ENCODE data around the gene CDH13.

Gene CDH13

DNA sequence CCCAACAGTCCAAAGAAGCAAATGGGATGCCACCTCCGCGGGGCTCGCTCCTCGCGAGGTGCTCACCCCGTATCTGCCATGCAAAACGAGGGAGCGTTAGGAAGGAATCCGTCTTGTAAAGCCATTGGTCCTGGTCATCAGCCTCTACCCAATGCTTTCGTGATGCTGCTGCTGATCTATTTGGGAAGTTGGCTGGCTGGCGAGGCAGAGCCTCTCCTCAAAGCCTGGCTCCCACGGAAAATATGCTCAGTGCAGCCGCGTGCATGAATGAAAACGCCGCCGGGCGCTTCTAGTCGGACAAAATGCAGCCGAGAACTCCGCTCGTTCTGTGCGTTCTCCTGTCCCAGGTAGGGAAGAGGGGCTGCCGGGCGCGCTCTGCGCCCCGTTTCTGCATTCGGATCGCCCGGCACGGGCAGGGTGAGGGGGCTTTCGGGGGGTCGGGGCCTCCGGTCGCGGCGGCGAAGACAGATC lies at the start of gene CDH13:
Gene CDH13, plus strand, starts transcription at position 179 of the 471 bp plus-strand sequence.
- no peak for DNase-seq

DNA sequence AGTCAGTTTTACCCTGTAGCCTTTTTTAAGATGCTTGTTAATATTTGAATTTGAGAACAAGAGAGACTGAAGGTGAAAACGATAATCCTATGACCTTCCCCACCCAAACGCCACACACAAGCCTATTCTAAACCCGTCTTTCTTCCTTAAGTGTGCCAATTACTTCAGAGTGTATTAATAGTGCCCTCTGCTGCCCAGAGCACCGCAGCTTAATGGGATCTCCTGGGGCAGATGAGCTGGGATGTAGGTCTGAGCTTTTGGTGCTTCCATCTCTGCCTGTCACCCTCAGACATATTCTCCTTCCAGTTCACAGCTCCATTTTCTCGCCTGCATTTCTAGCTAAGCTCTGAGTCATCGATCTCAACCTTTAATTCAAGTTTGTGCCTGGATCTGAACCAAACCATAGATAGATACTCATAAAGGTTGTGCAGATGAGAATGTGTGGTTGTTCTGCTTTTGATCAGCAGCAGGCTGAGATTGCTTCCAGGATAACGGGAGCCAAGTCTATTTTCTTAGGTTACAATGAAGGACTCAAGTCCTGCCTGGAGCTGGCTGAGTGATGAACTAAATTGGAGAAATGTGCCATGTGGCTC lies 46.4 kb upstream of the CDH13 start:
- DNase-seq, result no peak

DNA sequence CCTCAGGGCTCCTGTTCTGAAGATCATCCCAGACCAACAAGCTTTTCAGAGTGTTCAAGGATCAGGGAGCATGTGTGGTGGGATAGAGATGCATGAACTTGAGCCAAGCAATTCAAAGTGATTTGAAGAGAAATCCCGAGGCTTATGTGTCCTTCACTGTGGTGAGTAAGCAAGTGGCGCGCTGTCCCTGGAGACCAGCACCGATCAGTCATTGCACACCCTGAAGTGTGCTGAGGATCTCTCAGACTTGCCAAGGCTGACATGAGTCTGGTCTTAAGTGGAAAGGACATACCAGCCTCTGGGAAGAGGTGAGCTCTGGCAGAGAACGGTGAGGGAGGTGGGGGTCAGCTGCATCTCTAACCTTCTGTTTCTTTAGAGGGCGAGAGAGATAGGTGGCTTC lies 43.8 kb upstream of the CDH13 start:
- no peak for DNase-seq

DNA sequence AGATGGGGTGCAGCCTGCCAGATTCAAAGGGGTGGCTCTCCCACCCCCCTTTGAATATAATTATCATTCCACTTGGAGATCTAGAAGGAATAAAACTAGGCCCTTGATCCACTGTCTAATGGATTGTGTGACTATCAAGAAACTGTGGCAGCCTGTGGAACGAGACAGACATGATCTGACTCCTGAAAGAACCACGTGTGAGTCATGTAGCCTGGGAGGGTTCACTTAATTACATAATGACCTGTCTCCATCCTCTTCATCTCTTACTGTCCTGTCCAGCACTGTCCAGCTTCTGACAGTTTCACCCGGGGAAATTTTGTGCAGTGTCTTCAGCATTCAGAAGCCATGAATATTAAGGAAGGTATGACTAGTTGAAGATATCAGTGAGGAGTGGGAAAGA lies 43.3 kb upstream of the CDH13 start:
- no peak for DNase-seq

DNA sequence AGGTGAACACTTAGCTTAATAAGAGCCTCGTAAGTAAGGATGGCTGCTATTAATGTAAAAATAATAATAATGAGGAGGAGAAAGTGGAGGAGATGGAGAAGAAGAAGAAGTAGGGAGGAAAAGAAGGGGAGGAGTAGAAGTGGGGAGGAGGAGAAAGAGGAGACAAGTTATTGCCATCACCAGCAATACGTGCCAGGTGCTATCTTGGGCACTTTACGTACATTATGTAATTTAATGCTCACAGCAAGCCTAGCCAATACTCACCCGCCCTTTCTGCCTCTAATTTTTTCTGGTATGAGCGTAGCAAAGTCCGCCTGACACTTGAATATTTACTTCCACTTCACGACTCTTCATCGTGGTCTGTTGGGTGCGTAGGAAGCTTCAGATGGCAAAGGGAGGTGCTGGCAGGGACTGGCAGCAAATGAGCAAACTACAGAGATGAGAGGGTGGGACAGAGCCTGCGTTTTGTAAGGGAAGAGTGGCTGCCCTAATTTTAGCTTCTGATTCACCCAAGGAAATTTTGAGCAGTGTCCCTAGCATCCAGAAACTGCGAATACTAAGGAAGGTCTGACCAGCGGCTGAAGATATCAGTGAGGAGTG lies 42.1 kb upstream of the CDH13 start:
- DNase-seq, result no peak

DNA sequence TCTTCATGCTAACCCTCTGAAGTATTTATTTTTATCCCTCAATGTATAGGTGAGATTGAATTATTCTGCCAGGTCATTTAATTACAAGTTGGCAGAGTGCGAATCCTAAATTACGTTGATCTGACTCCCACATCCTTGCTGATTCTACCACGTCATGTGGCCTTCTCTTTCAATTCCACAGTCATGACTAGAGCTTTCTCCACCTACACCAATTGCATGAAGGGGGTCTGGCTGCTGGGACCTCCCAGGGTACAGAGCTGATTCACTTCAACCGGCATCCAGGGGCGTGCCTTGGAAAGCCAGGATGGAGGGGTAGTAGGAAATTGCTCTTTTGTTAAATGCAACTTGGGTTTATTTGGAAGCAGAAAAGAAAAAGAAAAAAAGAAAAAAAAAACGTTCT lies 41.1 kb upstream of the CDH13 start:
- DNase-seq, result no peak

DNA sequence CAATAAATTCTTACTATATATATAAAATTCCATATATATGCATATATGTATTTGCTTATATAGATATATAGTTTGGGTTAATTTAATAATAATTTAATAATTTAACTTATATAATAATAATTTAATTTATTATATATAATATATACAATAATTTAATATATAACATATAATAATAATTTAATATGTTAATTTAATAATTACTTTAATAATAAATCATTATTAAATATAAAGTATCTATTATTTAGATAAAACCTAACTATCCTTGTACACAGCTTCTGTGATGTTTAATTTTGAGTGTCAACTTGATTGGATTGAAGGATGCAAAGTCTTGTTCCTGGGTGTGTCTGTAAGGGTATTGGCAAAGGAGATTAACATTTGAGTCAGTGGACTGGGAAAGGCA lies 40.6 kb upstream of the CDH13 start:
- no peak for DNase-seq

DNA sequence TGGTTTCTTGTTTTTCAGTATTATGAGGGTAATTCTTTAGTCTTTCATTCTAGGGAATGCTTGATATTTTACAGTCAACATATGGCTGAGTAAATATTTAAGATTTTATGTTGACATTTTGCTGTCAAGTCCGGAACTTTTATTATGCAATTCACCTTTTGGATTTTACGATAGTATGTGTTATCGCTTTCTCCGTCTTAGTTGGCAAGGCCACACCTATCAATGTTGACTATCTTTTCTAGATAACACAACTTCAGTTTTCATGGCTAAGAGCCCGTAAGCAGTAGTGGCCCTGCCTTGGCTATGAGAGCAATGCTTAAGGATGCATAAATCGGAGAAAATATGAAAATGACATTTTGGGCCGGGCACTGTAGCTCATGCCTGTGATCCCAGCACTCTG lies 39.5 kb upstream of the CDH13 start:
- no peak for DNase-seq

DNA sequence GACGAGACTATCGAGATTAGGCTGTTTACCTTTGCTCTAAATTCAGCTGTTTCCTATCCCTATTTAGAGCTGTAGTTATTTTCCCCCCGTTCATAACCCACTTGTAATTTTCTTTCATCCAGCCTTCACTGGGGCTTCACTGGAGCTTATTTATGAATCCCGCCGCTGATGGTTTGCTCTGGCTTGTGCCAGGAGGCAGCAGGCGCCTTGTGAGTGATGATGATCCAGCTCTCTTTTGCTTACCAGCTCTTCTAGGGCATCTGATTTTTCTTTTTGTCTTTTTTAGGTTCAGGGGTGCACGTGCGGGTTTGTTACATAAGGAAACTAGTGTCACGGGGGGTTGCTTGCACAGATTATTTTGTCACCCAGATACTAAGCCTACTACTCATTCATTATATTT lies 37.4 kb upstream of the CDH13 start:
- DNase-seq, result no peak

DNA sequence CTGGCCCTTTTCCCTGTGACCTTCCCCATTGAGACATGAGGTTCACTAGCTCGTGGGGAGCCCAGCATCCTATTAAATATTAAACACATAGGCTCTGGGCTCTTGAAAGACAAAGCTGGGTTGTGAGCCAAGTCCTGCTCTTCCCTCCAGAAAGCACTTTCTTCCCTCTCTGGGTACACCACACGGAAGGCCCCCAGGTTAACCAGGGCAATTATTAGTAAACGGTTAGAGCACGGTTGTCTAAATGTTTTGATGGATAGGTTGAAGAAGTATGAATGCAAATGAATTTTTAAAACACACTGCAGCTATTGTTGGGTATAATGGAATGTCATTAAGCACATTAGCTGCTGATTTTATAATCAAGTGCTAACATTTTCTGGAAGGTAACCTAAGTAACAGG lies 32.7 kb upstream of the CDH13 start:
- no peak for DNase-seq

DNA sequence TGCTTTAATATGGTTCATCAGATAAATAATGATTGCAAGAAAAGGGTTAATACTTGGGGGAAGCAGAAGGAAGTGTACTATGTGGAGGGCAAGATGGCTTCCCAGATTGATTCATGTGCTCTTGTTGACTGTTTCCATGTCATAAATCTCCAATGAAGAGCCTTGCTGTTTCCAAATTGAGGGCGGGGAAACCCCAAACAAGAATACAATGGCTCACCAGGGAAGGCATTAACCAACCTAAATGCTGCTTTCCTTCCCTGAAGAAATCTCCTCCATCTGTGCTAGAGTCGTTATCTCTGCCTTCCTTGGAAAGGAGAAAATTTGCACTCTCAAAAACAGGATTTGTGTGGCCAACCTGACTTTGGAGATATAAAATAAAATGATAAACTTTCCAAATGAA lies 28.0 kb upstream of the CDH13 start:
- DNase-seq, result no peak

DNA sequence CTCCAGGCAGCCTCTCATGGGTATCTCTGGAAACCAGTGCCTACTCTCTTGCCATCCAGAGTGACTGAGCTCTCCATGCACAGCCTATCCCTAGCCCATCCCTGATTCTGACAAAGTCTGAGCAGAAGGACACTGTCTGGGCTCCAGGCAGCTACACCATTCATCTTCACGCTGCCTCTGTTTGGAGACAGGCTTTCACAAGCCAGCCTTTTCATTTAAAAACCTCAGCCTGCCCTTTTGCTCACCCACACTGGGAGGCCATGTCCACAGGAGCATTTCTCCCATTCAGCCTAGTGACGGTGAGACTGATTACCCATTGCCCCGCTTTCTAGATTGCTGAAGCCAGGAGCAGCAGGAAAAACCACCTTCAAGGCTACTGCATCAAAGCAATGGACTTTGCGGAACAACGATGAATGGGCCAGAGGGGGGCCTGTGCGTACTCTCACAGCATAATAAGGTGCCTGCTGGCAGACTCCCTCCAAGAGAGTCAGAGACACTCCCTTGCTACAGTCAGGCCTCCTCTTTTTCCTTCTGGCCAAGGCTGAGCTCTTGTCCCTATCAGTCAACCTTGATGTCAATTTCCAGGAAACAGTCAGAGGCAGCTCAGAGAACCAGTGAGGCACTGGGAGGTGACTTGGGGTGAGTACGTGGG lies 24.7 kb upstream of the CDH13 start:
- no peak for DNase-seq

DNA sequence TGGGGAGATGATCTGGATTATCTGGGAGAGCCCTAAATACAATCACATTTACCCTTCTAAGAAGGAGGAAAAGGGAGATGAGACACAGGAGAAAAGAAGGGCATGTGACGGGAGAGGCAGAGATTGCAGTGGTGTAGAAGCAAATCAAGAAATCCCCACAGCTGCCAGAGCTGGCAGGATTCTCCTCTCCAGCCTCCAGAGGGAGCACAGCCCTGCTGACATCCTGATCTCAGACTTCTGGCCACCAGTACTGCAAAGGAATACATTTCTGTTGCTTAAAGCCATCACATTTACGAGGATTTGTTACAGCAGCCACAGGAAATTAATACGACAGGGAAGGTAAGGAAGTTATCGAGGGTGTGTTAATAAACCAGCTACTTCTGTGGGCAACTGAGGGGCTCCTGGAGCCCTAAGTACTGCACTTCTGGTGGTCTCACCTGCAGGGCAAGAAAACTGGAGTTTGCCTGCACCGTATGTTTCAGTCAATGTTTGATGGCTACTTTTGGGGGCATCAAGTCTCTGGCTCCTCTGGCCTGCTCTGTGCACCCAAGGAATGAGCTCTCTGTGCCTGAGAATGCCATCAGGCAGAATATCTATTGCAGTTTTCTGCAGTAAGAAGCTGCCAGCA lies 22.9 kb upstream of the CDH13 start:
- DNase-seq, result peak; percentile 2

DNA sequence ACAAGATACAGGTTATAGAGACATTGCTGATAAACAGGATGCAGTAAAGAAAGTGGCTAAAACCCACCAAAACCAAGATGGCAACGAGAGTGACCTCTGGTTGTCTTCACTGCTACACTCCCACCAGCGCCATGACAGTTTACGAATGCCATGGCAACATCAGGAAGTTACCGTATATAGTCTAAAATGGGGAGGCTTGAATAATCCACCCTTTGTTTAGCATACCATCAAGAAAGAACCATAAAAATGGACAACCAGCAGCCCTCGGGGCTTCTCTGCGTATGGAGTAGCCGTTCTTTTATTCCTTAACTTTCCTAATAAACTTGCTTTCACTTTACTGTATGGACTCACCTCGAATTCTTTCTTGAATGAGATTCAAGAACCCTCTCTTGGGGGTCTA lies 21.7 kb upstream of the CDH13 start:
- DNase-seq, result no peak

DNA sequence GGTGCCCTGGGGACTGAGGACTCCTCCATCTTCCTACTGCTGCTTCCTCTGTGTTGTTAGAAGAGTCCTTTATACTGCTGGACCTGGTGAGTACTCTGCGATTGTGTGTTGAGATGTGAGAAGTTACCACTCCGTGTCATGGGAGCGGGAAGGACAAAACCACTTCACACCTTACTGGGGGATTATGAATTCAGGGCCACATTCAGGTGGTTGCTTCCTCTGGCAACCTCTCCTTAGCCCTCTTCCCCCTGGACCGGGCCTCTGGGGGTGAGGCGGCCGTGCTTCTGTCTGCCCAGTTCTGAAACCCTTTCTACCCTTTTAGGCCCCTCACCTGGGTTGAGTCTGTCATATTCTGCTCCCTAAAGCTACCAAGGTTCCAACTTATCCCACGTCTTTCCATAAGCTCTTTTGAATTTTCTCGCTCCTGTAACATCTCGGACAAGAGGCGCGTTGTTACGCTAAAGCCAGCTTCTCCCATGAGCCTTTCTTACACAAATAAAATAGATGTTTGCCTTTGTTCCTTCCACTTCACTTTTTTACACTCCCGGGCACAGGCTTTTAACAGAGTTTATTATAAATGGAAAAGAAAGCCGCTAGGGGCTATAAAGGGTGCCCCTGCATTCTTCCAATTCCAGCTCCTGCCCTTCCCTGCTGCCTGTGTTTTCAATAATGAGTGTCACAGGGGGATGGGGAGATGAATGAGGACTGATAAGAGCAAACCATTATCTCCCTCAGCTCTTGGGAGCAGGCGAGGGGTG lies 20.7 kb upstream of the CDH13 start:
- DNase-seq, result no peak

DNA sequence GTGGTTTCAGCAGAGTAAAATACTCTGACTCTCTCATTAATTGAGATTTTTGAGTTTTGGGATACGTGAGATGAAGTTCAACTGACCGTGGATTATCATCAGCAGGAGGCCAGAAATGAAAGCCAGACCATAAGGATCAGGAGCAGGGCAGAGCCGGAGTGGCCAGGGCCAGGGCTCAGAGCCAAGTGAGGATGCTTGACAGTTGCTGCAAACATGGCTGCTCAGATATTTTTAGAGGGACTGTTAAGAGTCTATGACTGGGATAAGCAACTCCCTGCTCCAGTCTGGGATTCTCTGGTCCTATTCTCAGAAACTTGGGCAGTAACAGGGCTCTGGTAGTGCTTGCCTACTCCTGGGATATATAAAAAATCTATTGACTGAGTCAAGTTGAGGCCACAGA lies 17.6 kb upstream of the CDH13 start:
- no peak for DNase-seq

DNA sequence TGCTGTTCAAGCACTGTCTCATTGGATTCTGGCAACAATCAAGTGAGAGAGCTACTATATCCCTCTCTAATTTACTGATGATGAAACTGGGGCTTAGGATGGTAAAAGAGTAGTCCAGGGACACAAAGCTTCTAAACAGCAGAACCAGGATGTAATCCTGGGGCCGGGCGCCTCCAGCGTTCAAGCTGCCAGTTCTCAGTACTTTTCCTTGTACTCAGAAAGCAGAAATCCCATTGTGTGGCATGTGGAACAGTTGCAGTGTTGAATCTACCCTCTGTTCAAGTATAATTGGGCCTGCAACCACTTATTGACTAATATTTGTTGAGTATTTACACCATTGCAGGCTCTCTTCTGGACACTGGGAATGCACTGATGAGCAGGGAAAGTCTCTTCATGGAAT lies 14.5 kb upstream of the CDH13 start:
- DNase-seq, result no peak

DNA sequence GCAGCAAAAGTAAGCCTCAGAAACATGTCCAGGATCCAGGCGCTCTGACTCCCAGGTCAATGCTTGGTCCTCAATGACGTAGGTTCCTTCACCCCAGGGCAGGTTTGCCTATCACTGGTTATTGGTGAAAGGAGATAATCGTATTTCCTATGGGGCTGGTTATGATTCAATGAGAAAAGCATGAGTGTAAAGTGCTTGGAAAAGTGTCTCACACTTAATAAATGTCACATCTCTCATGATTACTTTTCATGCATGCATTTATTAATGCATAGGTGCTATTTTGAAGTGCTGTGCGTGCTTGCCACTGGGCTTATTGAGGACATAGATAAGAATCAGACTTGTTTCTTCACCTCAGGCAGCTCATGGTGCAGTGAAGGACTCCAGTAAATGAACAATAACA lies 10.4 kb upstream of the CDH13 start:
- no peak for DNase-seq

DNA sequence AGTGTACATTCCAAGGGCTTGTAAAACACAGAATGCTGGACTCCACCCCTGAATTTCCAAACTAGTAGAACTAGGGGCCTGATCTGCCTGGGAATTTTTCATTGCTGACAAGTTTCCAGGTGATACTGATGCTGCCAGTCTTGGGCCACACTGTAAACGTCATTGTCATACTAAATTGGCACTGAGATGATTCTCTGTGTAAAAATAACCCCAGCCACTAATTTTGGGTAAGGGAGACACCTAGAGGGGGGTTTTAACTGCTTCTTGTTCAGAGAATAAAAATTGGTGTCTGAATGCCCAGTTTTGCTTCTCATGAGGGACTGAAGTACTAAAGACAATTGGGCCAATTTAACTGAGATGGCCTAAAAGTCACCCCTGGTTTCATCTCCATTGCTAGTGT lies 5.0 kb upstream of the CDH13 start:
- DNase-seq, result no peak

DNA sequence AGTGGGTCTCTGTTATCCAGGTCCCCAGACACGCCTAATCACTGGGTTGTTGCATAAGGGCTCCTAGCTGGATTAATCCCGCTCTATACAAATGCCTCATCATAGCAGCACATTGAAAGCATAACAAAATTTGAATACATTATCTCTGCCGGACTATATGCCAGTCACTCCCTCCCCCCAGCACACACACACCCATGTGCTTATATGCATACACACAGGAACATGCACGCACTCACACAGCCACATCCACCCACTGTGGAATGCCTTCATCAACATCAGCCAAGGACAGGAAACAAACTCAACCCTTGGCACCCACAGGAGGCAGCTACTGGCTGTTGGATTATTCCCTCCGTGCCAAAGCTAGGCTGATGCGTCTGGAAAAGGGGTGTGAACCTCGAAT lies 3.5 kb upstream of the CDH13 start:
- no peak for DNase-seq

DNA sequence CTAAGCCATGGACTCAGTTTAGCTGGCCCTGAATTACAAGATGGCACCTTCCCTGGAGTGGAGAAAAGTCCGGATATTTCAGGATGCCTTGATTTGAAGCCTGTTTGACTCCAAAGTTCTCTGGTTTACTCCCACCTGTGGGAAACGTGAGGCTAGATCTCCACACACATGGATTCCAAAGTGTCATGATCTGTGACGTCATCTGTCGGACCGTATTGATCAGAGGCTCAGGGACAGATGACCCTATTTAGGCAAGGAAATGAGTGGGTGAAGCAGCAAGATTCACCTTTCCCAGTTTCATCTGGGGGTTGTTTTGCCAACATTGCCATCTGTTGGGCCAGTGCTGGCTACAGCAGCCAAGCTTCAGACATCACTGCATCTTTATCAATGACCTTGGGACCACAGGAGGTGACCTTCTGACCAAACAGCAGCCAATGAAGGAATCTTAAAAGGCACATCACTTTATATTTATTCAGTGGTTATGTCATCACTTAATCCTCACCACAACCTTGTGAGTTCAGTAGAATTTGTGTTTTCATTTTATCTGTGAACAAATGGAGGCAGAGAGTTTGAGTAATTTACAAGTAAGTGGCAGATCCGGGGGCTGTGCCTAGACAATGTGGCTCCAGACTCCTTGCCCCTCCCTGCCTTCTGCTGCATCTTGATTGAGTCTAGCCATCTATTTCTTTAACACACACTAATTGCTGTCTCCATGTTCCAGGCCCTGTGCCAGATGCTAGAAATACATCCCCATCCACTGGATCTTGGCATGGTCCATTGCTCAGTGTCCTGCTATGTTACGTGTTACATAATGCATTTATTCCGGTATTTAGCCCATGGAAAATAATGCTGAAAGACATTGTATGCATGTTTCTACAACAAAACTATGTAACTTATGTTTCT lies 1.5 kb upstream of the CDH13 start:
- no peak for DNase-seq

DNA sequence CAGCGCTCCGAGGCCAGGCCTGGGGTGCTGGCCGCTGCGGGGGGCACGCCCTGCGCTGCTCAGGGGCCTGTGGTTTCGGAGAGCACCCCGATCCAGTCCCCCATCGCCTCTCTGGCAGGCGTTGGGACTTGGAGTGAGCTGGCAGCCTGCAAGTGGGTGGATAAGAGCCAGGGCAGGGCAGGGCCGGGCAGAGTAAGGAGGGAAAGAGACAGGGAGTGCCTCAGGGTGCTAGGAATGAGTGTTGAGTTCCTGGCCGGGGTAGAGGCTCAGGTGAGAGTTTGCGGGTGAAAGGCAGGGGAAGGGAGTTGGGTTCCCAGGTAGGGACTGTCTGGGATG lies 1.3 kb downstream of the CDH13 start:
- no peak for DNase-seq

DNA sequence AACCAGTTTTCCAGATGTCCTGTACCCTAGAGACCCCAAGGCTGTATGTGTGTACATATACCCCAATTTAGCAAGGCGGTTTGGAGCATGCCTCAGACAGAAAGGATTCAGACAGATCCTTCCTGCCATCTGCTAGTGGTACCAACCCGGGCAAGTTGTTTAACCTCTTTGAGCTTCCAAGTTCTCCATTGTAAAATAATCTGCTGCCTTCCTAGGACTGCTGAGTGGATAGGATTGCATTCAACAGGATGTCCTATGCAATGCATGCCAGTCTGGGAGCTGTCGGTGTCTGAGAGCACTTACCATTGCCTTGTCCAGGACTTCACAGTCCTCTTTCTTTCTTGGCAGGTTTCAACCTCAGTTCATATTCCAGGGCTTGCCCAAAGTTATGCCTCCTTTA lies 1.9 kb downstream of the CDH13 start:
- DNase-seq, result no peak

Measured in activated CD4-positive, alpha-beta T cell treated with anti-CD3 and anti-CD28 coated beads, Interleukin-2, amount 50 U/mL, for 16 hours (primary cell).